ENCODE measurements around the gene BST1. TPM values are rescaled to one million over a fixed set of nuclear protein-coding genes. Genes with fewer than 3 reads are reported as not detected.

Gene BST1
- total and polyA plus RNA-seq, 10 of the 15 experiments (the other 5 are each of a cell fraction or from before 2014, with no cell fraction given) = 0.04 to 0.42 (median 0.11) TPM; not detected in 1

DNA sequence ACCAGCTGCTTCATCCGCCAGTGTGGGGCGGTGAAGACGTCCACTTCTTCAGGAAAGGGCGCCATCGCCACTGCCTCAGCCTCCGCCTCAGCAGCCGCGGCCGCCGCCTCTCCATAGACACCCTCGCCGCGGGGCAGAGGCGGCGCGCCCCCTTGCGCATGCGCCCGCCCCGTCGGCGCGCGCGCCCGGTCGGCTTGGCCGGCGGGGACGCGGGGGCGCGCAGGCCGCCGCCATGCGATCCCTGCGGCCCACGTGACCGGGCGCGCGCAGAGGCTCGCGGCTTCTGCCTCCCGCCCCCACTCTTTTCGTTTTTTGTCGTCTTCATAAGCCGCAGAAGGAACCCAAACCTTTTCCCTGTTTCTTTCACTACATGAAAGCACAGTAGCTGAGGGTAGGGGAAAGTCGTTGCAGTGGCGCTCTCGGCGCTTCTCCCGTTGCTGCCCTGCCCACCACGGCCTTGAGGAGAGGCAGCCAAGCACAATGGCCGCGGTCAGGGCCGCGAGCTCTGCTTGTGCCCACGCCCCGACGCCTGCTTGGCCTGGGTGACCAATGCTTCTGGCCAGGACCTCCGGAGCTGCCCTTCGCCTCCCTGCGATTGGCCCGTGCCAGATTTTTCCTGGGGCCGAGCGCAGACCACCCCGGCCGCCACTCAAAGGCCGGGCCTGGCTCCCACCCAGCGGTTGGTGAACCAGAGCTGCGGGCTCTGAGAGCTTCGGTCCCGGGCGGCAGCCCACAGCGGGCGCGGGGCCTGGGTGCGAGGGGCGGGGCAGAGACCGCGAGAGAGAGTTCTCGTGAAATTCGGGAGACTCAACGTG is 47.4 kb upstream of the BST1 start, which contains the start of gene FBXL5 (continued):
- no peak for TF ChIP-seq EZH2 (IDR thresholded peaks at IDR 0.05; ENCODE audit: borderline replicate concordance, control insufficient read depth, low read depth, low read length)
- TF ChIP-seq HDAC2 (IDR thresholded peaks at IDR 0.05) = no peak
- TF ChIP-seq BACH1 (IDR thresholded peaks at IDR 0.05; ENCODE audit: borderline replicate concordance) = peak; percentile 30; the same call in 1 of the 2 replicates
- TF ChIP-seq, protein P1, sequence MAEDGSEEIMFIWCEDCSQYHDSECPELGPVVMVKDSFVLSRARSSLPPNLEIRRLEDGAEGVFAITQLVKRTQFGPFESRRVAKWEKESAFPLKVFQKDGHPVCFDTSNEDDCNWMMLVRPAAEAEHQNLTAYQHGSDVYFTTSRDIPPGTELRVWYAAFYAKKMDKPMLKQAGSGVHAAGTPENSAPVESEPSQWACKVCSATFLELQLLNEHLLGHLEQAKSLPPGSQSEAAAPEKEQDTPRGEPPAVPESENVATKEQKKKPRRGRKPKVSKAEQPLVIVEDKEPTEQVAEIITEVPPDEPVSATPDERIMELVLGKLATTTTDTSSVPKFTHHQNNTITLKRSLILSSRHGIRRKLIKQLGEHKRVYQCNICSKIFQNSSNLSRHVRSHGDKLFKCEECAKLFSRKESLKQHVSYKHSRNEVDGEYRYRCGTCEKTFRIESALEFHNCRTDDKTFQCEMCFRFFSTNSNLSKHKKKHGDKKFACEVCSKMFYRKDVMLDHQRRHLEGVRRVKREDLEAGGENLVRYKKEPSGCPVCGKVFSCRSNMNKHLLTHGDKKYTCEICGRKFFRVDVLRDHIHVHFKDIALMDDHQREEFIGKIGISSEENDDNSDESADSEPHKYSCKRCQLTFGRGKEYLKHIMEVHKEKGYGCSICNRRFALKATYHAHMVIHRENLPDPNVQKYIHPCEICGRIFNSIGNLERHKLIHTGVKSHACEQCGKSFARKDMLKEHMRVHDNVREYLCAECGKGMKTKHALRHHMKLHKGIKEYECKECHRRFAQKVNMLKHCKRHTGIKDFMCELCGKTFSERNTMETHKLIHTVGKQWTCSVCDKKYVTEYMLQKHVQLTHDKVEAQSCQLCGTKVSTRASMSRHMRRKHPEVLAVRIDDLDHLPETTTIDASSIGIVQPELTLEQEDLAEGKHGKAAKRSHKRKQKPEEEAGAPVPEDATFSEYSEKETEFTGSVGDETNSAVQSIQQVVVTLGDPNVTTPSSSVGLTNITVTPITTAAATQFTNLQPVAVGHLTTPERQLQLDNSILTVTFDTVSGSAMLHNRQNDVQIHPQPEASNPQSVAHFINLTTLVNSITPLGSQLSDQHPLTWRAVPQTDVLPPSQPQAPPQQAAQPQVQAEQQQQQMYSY (CRISPR knock-in tag; IDR thresholded peaks at IDR 0.05) = no peak
- no peak for TF ChIP-seq GATAD2B (conservative IDR thresholded peaks at IDR 0.05; ENCODE audit: low read depth)
- no peak for TF ChIP-seq ZNF217 (IDR thresholded peaks at IDR 0.05)
- no peak for TF ChIP-seq NFYB (IDR thresholded peaks at IDR 0.05; ENCODE audit: insufficient read depth, low read depth, low read length)
- peak; percentile 56 for TF ChIP-seq RELA (IDR thresholded peaks at IDR 0.05; ENCODE audit: borderline replicate concordance, partially characterized antibody)
- TF ChIP-seq NRF1 (conservative IDR thresholded peaks at IDR 0.05; ENCODE audit: low read depth, low read length) = peak; percentile 66
- no peak for TF ChIP-seq SMC3 (IDR thresholded peaks at IDR 0.05; ENCODE audit: borderline replicate concordance, low read length)
- no peak for TF ChIP-seq SP1 (IDR thresholded peaks at IDR 0.05; ENCODE audit: low read depth, low read length)
- TF ChIP-seq FOXK2 (IDR thresholded peaks at IDR 0.05) = no peak
- TF ChIP-seq, protein P2, sequence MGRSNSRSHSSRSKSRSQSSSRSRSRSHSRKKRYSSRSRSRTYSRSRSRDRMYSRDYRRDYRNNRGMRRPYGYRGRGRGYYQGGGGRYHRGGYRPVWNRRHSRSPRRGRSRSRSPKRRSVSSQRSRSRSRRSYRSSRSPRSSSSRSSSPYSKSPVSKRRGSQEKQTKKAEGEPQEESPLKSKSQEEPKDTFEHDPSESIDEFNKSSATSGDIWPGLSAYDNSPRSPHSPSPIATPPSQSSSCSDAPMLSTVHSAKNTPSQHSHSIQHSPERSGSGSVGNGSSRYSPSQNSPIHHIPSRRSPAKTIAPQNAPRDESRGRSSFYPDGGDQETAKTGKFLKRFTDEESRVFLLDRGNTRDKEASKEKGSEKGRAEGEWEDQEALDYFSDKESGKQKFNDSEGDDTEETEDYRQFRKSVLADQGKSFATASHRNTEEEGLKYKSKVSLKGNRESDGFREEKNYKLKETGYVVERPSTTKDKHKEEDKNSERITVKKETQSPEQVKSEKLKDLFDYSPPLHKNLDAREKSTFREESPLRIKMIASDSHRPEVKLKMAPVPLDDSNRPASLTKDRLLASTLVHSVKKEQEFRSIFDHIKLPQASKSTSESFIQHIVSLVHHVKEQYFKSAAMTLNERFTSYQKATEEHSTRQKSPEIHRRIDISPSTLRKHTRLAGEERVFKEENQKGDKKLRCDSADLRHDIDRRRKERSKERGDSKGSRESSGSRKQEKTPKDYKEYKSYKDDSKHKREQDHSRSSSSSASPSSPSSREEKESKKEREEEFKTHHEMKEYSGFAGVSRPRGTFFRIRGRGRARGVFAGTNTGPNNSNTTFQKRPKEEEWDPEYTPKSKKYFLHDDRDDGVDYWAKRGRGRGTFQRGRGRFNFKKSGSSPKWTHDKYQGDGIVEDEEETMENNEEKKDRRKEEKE (IDR thresholded peaks at IDR 0.05) = no peak
- TF ChIP-seq MEF2A (IDR thresholded peaks at IDR 0.05; ENCODE audit: insufficient read depth, low read depth, low read length) = no peak
- TF ChIP-seq MYB (IDR thresholded peaks at IDR 0.05; ENCODE audit: borderline replicate concordance, low read depth, low read length) = no peak
- 0 out of 2 replicates have a peak, but pooled peaks have one; percentile 42 for TF ChIP-seq HDGF (IDR thresholded peaks at IDR 0.05)
- no peak for TF ChIP-seq PAX5 (IDR thresholded peaks at IDR 0.05; ENCODE audit: borderline replicate concordance, low read depth, low read length)
- TF ChIP-seq CREM (IDR thresholded peaks at IDR 0.05; ENCODE audit: low read depth) = no peak
- TF ChIP-seq SPI1 (IDR thresholded peaks at IDR 0.05; ENCODE audit: borderline replicate concordance, insufficient read depth, low read depth, low read length) = no peak
- no peak for TF ChIP-seq SIX5 (IDR thresholded peaks at IDR 0.05; ENCODE audit: low read depth, low read length, severe bottlenecking)
- TF ChIP-seq ZNF622 (IDR thresholded peaks at IDR 0.05) = no peak
- no peak for TF ChIP-seq WRNIP1 (IDR thresholded peaks at IDR 0.05; ENCODE audit: borderline replicate concordance, low read depth, low read length)
- no peak for TF ChIP-seq TCF12 (IDR thresholded peaks at IDR 0.05; ENCODE audit: low read depth, low read length)
